HG03095 (cell line): Measurements from ENCODE around the gene NDST3.

Experiments
- ATAC-seq: cut with Tn5 transposase; IDR thresholded peaks from one replicate; pipeline ENCODE4 v1.9.1; 2021; ENCODE audit warnings: moderate library complexity; ENCODE audit not compliant: unreplicated experiment

Gene NDST3

DNA sequence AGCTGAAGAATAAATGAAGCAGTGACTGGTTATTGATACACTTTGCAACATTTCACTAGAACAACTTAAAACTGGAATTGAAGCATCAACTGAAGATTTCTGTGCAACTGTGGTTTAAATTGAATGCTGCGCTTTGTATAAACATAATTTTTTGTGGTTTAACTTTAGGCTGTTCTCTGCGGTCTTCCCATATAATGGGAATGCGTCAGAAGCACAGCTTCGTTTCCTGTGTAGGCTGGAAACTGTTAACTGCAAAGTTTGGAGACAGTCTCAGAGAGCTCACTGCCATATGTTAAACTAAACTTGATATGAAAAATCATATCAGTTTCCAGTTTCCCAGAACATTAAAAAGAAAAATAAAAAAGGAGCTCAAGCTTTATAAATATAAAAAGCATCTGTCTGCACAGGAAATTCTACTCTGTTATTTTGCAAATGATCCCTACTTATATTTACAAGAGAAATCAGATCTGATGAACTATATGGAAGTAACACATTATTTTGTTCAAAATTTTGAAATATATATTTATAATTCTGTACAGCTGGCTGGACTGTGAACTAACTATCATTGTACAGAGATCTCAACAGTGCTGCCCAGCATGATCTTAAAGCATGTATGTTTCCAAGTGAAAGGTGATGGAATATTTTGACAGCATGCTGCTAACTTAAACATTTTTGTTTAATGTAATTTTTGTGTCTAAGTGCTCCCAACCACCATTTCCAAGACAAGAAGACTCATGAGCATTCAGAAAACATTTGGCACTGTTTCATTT is 139.9 kb downstream of the NDST3 start:
- ATAC-seq, result no peak

DNA sequence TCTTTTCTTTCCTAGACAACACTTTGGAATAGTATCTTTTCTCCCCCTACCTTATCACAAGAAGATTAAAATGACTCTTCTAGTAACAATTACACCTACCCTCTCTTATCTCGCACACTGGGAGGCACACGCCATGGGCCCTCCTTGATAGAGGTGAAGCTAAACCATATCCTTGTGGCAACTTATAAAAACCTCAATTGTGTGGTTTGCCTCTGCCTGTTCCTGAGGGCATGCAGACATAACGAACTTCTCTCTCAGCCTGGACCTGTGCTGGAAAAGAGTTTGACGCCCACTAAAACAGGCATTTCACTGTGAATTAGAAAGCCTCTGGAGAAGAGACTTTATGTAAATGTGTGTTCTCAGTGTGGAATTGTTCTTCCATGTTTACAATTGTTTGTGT is 141.2 kb downstream of the NDST3 start:
- ATAC-seq, result no peak

DNA sequence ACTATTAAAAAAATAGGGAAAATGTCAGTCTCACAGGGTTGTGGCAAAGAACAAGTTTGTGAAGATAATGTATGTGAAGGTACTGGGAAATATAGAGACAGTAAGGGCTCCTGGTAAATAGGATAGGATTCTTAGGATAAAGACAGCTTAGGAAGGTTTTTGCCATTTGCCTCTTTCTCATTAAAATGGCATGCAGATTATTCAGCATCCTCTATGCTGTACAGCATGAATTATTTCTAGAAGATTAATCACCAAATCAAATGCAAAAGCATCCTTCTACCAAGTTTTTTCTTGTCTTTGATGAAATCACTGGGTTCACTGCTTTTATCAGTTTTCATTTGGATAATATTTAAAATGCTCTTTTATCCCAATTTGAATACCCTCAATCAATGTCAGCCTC is 142.8 kb downstream of the NDST3 start:
- ATAC-seq, result no peak

DNA sequence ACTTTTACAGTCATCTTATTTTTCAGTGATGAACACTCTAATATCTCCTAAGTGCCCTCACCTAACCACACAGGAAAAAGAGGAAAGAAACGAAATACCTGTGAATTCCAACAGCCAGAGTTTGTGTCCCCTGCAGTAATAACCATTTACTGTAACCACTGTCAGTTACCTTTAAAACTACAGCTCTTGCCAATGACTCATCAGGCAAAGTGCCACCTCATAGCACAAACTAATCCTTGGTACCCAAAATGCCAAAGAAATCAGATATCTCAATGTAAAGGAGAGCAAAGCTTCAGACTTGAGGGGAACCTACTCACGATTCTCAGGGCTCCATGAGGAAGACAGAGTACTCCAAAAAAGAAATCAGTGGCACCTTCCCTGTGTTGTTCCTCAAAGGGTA is 146.5 kb downstream of the NDST3 start:
- no peak for ATAC-seq

DNA sequence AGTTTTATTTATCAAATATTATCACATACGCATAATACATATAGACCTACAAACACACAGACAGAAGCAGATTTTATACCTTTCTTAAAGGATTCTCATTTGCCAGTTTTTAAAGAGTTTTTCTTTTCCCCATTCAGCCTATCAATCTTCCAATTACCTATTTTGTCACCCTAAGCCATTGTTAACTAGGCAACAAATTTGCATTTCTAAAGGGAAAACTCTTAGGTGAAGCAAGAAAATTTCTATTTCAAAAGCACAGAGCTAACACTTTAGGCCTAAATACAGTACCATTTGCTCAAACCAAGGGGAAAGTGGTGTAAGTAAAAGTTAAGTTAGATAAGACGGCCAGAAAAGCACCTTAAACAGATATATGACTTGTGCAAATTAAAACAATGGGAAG is 156.6 kb downstream of the NDST3 start:
- no peak for ATAC-seq

DNA sequence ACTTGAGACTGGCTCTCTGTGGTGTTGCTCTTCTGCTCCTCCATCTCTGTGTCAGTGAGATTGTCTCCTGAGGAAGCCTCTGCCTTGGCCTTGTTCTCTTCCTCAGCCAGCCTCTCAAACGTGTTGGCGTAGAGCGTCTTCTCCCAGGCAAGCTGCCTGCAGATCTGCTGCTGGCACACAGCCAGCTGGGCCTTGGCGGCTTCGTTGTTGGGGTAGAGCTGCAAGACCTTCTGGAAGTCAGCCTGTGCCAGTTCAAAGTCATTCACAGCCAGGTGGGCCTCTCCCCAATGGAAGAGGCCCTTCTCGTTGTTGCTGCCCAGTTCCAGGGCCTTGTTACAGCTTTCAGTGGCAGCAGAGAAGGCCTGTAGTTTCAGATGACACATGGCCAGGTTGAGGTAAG is 159.1 kb downstream of the NDST3 start:
- ATAC-seq, result no peak

DNA sequence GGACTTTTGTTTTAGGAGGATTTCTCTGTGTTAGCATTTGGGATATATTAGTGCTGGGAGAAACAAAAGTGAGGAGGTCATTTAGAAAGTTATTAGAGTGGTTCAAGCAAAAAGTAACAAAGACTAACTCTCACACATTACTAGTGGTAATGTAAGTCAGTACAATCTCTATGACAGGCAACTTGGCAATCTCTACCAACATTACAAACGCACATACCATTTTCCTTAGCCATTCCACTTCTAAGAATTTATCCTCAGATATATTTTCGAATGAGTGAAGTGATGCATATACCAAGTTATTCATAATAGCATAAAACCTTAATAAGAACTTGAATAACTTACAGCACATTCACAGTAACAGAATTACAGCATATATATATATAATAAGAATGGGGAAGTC is 172.3 kb downstream of the NDST3 start:
- no peak for ATAC-seq

DNA sequence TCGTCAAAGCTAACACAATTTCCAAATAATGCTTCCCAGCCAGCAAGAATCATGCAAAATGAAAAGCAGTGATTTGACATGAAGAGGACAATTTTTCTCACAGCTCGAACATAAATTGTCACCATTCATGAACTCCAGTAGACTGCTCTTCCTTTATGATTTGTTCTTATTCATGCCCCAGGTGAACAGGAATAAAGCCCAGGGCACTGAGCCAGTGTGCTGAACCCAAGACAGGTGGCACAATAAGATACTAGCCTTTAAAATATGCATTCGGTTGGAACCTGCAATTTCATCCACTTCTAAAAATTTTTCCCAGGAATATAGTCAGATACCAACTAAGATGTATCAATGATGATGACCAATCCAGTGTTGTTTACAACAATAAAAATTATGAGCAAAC is 178.8 kb downstream of the NDST3 start:
- ATAC-seq, result no peak

DNA sequence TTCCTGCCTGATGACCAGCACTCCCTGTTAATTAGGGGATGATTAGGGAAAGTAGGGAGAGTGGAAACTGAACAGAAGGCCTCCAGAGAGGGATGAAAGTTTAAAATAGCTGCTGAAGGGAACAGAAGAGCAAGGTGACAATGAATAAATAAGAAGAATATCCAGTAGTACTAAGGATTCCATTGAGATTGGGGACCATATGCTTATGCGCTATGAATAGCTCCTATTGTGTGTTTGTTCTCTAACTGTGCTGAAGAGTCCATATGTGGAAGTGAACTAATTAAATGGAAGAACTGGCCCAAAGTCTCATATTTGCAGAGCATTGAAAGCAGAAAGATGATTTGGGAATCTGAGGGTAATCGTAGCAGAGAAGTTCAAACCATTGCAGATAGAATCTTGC is 181.5 kb downstream of the NDST3 start:
- no peak for ATAC-seq

DNA sequence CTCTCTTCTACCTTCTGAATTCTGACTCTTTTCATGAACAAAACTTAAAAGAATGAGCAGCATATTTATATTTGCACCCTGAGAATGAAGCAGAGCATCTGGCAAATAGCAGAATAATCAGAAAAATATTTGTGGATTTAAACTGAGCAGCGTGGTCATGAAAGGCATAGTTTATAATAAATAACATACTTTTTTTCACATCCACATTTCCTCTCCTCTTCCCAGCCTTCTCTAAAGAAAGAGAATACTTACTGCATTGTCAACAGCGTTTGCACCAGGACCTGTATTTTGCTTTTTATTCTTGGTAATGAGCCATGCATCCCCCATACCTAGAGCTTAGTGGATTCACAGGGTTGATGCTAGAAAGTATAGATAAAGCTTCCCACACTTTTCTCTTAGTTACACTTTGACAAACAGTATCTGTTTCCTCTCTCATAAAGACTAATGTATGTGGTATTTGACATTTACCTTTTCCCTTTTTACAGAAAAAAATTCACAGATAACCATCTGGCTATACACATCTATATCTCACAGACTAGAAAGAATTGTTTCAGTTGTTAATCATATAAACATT is 187.0 kb downstream of the NDST3 start:
- ATAC-seq, result no peak

DNA sequence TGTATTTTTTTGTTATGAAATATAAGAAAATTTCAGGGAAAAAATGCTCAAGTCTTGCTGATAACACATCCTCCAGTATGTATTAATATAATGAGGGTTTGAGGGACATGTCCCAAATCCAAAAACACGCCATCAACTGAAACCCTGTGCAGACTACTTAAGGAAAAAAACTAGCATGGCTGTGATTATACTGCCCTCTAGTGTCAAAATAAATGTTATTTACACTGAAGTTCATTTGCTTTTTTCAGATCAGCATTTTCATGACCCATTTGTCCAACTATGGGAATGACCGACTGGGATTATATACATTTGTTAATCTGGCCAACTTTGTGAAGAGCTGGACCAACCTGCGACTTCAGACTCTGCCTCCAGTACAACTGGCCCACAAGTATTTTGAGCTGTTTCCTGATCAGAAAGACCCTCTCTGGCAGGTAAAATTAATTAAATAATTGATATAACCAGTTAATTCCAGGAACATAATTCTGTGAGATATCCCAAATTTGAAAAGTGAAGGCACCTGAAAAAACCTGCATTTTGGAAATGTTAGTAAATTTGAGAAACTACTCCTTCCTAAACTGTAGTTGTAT is 190.1 kb downstream of the NDST3 start:
- no peak for ATAC-seq

DNA sequence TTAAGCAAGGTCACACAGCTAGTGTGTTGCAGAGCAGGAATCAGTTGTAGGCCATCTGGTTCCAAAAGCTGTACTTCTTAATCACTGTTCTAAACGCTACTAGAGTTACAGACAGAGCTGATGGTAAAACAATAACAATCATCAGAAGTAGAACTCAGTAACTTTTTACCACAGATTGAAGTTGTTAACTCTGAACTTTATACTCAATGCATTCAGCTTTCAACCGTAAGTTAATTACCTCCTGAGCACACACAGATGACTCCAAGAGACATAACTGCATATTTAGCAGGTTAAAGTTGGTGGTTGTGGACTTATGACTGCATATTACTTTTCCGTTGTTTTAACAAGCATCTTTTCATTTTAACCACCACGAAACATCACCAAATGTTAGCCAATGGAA is 191.2 kb downstream of the NDST3 start:
- no peak for ATAC-seq

DNA sequence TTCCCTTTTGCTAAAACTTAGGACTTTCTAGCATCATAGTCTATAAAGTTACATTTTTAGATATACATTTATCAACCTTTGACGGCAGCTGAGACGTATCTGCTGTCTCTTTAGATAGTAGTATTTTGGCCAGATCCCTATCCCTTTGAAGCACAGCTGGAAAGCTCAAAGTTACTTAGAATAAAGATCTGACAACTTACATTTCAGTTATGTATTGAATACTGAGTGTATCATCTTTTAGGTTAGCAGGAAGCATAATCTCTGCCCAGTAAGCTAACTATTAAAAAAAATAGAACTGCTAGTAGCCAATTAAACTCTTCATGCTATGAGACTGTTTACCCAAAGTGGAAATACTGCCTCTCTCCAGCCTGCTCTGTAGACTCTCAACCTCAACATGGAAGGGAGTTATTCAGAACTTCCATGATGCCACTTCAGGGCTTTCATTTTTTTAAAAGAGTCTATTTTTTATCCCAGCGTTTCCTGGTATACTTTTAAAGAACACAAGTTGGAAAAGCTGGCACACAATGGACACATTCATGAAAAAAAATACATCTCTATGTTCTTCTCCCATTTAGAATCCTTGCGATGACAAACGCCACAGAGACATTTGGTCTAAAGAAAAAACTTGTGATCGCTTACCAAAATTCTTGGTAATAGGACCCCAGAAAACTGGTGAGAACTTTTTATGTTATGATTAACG is 192.2 kb downstream of the NDST3 start:
- no peak for ATAC-seq

DNA sequence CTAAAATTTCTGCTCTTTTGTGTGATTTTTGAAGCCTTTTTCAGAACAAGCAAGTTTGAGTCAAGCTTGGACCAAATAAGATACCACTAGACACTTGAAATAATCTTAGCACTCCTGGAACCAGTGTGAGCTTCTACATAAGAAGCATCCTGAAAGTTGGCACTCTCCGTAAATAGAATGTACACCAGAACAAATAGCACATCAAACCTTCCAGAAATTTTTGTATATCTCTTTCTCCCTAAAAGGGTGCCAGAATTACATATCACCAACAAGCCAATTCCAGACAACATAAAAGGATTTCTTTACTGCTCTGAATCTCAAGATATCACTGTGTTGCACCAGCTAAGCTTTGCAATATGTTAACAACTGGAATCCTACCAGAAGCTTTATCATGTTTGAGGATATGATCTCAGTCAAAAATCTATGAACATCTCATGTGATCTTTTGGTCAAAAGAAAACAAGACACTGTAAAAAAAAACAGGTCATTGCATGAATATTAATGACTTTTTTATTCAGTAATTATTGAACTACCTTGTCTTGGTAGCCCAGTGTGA is 201.4 kb downstream of the NDST3 start:
- ATAC-seq, result no peak

DNA sequence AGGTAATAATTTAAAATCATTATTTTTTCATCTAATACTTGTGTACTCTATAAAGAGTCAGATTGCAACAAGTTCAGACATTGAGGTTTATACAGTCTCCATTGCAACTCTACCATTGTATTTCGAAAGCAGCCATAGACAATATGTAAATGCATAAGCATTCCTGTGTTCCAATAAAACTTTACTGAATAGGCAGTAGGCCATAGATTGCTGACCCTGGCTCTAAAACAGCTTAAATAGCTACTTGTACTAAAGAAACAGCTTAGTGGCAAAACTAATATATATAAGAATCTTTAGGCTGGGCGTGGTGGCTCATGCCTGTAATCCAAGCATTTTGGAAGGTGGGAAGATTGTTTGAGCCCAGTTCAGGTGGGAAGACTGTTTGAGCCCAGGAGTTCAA is 203.2 kb downstream of the NDST3 start:
- no peak for ATAC-seq

DNA sequence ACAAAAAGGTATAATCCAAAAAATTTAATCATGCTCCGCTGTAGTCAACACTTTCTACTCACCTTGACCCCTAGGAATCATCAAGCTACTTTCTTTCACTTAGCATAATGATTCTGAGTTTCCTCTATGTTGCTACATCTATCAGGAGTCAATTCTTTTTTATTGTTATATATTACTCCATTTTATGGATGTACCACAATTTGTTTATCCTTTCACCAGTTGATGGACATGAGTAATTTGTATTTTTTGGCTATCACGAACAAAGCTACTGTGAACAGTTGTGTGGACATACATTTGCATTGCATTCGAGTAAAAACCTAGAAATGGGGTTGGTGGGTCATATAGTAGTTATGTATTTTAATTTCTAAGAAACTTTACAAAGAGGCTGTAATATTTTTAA is 215.6 kb downstream of the NDST3 start:
- ATAC-seq, result no peak

DNA sequence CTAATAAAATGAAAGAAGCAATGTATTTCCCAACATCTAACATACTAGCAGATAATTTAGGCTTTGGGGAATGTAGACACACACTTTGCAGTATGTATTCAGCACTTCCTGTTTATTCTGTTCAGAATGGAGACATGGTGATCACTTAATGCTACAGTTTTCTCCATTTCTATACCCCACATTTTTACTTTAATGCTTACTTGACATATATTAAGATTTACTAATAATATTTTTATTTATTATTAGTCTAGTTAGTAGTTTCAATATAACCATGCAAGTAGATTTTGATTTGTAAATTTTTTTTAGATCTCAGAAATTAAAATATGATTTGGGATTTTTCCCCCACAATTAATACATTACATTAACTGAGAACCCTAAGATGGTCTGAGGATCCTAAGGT is 220.1 kb downstream of the NDST3 start:
- no peak for ATAC-seq

DNA sequence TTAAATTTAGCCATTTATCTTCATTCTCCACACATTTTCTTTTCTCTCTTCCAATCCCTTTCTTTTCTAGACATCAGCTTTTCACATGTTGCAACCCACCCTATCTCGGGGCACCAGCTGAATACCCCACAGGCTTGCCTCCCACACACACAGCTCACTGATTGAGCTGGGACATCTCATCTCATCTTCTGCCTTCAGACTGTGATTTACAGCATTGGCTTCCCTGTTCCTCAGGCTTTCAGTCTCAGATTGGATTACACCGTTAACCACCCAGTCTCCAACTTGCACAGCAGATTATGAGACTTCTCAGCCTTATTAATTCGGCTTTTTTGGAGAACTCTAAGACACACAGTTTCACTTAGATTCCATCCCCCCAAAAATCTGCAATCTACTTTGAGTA is 224.8 kb downstream of the NDST3 start:
- ATAC-seq, result no peak

DNA sequence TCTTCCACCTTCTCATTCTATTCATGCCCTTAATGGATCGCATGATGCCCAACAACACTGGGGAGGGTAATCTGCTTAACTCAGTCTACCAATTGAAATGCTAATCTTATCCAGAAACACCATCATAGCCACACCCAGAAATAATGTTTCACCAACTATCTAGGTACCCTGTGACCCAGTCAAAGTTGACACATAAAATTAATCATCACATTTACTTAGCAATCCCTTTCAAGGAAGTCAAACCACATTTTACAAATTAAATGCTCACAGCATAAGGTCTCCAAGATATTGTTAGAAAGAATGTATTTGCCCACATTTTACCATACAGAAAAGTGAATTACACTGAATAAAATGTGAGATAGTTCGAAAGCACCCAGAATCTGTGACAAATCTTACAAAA is 226.0 kb downstream of the NDST3 start:
- no peak for ATAC-seq

DNA sequence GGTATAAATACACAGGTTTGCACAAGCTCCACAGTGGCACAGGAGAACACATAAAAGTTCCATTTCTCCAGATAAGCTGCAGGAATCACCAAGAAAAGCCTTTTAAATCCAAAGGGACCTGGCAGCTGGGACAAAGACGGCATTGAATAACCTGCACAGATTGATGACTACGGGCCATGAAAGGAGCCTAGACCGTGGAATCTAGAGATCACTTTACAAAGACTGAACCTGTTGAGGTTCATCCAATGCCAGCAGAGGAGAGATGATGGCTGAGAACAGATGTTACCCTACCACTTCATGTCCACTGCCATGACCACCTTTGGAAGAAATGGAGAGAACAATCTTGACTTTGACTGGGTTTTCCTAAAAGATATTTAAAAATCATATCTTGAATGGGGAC is 229.8 kb downstream of the NDST3 start:
- no peak for ATAC-seq

DNA sequence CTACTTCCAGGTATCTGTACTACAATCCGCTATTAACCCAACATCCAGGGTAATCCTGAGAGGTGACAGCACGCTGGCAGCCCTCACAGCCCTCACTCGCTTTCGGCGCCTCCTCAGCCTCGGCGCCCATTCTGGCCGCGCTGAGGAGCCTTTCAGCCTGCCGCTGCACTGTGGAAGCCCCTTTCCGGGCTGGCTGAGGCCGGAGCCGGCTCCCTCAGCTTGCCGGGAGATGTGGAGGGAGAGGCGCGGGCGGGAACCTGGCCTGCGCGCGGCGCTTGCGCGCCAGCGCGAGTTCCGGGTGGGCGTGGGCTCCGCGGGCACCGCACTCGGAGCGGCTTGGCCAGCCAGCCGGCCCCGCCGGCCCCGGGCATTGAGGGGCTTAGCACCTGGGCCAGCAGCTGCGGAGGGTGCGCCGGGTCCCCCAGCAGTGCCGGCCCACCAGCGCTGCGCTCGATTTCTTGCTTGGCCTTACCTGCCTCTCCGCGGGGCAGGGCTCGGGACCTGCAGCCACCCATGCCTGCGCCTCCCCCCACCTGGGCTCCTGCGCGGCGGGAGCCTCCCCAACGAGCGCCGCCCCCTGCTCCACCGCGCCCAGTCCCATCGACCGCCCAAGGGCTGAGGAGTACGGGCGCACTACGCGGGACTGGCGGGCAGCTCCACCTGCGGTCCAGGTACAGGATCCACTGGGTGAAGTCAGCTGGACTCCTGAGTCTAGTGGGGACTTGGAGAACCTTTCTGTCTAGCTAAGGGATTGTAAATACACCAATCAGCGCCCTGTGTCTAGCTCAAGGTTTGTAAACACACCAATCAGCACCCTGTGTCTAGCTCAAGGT is 231.2 kb downstream of the NDST3 start:
- no peak for ATAC-seq
